ENCODE results near the gene TRPM6.
"Not testable (repeated sequence)": the region's sequence is repeated elsewhere in the genome, so short reads cannot be mapped to it uniquely, and the experiment has no call there.

TRPM6 gene, protein sequence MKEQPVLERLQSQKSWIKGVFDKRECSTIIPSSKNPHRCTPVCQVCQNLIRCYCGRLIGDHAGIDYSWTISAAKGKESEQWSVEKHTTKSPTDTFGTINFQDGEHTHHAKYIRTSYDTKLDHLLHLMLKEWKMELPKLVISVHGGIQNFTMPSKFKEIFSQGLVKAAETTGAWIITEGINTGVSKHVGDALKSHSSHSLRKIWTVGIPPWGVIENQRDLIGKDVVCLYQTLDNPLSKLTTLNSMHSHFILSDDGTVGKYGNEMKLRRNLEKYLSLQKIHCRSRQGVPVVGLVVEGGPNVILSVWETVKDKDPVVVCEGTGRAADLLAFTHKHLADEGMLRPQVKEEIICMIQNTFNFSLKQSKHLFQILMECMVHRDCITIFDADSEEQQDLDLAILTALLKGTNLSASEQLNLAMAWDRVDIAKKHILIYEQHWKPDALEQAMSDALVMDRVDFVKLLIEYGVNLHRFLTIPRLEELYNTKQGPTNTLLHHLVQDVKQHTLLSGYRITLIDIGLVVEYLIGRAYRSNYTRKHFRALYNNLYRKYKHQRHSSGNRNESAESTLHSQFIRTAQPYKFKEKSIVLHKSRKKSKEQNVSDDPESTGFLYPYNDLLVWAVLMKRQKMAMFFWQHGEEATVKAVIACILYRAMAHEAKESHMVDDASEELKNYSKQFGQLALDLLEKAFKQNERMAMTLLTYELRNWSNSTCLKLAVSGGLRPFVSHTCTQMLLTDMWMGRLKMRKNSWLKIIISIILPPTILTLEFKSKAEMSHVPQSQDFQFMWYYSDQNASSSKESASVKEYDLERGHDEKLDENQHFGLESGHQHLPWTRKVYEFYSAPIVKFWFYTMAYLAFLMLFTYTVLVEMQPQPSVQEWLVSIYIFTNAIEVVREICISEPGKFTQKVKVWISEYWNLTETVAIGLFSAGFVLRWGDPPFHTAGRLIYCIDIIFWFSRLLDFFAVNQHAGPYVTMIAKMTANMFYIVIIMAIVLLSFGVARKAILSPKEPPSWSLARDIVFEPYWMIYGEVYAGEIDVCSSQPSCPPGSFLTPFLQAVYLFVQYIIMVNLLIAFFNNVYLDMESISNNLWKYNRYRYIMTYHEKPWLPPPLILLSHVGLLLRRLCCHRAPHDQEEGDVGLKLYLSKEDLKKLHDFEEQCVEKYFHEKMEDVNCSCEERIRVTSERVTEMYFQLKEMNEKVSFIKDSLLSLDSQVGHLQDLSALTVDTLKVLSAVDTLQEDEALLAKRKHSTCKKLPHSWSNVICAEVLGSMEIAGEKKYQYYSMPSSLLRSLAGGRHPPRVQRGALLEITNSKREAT (N-terminal part only)

GRCh38 chr9:74887041-74887980 is at the start of gene TRPM6:
TSS of gene TRPM6 (minus strand) at chr9:74887921. CDS start at chr9:74887856, 65 bp downstream.
- DNase-seq, result peak; percentile 32

DNA sequence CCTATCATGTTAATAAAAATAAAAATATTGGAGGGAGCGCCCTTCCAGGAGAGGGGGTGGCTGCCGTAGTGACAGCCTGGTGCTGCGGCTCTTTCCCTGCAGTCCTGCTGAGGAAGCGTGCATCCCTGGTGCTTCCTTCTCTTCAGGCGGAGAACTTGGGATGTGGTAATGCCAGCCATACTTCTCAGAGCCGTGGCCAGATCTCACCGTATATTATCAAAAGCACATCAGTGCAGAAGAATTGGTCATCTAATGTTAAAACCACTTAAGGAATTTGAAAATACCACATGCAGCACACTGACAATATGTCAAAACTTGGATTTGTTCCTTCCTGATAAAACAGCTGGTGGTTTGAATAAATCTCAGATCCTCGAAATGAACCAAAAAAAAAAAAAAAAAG is 47.3 kb upstream of the TRPM6 start:
- no peak for DNase-seq

DNA sequence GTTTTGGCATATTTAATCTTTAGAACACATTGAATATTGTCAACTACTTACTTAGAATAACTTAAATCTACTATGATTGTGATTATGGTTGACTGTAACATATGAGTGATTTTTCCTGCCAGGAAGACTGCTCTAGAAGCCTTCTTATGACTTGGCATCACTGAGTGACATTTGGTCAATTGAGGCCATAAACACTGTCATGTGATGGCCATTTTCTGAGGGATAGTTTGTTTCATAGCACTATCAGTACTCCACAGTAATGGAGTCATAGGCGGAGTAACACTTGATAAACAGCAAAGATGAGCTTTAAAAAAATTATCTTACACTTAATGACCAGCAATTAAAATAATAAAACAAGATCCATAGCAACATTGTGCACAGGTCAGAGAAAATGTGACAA is 34.0 kb upstream of the TRPM6 start:
- DNase-seq, result no peak

DNA sequence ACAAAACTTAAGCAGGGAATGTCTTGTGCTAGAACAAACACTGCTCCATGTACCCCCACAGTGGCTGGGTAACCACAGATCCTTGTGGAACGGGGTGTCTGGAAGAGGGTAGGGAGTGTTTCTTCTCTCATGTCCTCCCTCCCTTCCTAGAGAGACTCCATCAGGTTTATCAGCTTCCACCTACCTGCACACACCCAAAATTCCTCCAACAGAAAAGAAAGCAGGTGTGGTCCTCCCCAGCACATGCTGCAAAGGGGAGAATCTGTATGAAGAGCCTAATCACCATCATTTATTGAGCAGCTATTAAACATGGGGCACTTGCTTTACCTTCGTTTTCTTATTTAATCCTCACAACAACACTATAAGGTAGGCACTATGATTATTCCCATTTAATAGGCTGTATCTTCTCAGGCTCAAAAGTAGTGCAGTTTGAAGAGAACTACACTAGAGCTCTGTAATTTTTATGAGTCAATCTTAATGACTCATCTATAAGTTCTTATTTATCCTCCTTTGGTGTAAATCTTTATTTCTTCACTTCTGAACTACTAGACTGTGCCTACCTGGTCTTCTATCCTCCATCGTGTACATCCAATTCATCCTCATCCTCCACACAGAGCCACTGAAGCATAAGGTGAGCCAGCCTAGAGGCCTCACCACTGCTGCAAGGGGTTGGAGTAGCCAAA is 33.4 kb upstream of the TRPM6 start:
- no peak for DNase-seq

DNA sequence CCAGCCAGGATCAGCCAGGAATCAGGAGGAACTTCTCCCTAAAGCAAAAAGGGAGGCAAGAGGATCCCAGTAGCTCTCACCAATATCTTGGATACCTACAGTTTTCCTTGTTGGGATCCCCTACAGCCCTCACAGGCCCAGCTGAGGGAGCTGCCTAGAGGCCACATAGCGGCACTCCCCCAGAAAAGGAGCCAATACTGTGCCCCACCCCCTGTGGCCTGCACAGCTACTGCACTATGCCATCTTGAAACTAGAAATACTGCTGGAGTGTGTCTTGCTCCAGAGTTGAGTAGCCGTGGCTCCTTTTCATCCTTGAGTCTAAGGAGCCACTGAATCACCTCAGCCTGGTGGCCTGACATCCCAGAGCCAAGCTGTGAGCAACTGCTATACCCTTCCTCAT is 22.3 kb upstream of the TRPM6 start:
- DNase-seq, result no peak

- DNase-seq, result no peak
Measured at GRCh38 chr9:74908665-74909064, 20.9 kb upstream of the TRPM6 start.

- no peak for DNase-seq
Measured at GRCh38 chr9:74907085-74907484, 19.4 kb upstream of the TRPM6 start.

DNA sequence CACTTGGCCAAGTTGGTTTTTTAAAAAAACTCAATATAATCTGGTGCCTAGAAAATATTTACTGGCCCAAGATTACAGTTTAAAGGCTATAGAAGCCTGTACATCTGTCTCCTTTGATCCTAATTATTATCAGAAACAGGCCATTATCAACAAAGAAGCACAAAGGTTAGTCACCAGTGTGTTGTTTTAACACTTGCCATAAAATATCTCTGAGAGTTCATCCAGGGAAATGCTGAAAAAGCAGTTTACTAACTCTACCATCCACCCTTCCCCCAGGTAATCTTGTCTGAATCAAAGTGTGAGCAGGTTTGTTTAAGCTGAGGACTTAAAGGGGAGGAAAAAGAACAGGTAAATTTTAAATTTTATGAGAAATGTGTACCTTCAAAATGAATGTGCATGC is 13.3 kb upstream of the TRPM6 start:
- DNase-seq, result no peak

GRCh38 chr9:74888449-74888848 is 728 bp upstream of the TRPM6 start:
- not testable (repeated sequence) for DNase-seq

GRCh38 chr9:74887981-74888370 is 255 bp upstream of the TRPM6 start:
- no peak for DNase-seq

GRCh38 chr9:74876382-74876949 is 11.3 kb downstream of the TRPM6 start:
- DNase-seq, result no peak

DNA sequence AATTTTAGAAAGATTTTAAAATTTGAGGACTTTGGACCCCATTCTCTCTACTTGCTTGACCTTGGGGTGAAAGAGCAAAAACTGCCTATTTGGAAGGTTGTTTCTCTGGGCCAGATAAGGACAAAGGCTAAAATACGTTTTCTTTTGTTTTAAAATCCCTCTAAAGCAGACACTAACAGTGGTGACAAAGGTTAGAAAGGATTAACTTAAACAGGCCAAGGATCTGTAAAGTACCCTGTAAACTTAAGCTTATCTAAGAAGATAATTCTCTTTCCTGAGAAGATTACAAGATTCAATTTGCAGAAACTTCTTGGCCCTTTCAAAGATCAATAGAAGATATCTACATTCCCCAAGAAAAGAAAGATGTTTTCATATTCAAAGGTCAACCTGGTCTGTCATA is 12.1 kb downstream of the TRPM6 start:
- DNase-seq, result no peak

DNA sequence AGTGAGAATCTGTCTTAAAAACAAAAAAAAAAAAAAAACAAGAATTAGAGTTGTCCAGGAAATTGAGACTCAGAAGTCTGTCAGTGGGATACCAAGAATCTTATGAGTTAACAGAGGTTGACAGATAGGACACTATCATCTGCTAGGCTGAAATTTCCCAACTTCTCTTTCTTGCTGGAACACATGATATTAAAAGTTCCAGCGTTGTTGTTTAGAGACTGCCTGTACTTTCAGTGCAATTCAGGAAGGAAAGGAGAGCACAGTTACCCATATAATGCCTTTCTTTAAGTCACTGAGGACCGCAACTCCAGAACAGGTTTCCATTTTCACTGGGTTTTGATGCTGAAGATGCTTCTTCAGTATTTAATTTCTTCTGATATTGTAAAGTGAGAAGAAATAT is 13.5 kb downstream of the TRPM6 start:
- no peak for DNase-seq

- no peak for DNase-seq
Measured at GRCh38 chr9:74872619-74873233, 15.0 kb downstream of the TRPM6 start.

DNA sequence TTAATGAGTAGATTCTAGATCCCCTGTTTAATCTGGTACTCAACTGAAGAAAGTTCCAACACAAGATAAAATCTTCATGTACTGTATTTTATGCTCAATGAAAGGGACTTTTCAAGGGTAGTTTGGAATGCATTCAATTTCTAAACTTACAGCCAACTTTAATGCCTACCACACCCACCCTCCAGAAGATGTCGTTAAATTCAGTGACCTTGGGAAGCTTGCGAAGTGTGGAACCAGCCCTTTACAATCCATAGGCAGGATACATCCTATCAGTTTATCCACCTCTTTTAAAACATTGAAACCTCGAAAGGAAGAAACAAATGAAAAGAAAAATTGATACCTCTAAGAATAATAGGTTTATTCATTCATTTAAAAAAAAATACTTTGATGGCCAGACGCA is 20.2 kb downstream of the TRPM6 start:
- no peak for DNase-seq

DNA sequence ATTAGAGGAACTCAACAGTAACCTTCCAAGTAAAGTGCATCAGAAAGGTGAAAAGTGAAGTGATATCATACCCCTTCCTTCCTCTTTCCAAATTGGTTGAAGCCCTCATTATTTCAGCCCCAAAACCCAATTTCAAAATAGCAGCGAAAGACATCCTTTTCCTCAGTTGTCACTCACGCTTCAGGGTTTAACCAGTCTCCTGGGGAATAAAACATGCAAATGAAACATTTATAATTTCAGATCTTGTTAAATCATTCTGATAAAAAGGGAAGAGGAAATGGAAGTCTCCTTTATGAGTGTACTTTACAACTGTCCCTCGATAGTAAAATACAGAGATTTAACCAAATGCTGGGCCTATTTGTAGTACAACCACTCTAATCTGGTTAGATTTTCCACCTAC is 22.5 kb downstream of the TRPM6 start:
- no peak for DNase-seq

DNA sequence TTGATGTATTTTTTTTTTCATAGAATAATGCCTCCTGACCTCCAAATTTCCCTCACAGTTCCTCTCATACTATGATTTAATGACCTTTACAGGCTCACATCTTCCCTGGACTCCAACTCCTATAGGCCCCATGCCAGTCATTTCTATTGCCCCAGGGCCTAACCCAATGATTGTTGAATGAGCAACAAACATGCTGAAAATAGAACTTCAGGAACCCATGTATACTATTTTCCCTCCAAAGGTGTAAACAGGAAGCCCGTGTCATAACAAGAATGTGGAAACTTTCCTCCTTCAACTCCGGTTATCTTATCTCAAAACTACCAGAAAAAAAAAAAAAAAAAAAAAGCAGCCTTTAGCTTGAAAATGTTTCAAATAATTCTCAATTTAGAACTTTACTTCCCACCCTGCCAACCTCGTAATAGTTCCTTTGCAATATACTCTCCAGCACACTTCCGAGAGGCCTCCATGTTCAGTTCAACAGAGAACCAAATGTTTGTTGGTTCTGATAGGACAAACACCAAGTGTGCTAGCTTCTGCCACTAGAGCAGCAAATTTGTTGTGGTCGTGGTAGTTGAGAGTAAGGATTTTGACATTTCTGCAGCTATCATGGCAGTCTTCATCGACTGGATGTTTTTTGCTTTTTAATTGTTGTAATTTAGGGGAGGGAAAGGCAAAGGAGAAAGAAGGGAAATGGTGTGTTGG is 25.8 kb downstream of the TRPM6 start:
- no peak for DNase-seq

DNA sequence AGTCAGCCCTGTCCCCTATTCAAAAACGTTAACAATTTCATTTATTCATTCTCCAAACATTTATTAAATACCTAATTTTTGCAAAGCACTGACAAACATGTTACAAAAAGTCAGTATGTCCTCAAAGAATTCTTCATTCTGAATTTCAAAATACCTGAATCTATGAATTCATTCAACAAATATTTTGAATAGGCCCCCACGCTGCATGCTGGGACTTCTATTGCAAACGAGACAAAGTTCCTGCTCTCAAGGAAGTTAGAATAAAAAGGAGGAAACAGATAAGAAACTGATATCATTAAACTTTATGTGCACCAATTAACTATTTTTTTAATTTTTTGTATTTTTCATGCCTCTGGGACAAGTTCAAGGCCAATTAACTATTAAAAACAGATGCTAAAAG is 26.6 kb downstream of the TRPM6 start:
- DNase-seq, result no peak

- DNase-seq, result not testable (repeated sequence)
Measured at GRCh38 chr9:74860247-74860646, 27.5 kb downstream of the TRPM6 start.

- no peak for DNase-seq
Measured at GRCh38 chr9:74859786-74860185, 27.9 kb downstream of the TRPM6 start.
